Body of pancreas (tissue), 4 donors: ENCODE results near the gene MAGEB6B. TPM values are rescaled to one million over a fixed set of nuclear protein-coding genes. Genes with fewer than 3 reads are reported as not detected.
A peak's percentile ranks its signal among the peaks of the same experiment; 100 is the strongest.

ENCODE experiments used
- ATAC-seq: fragments of 150-250 bp; one replicate; pipeline ENCODE4 v1.9.1; 2016
- DNase-seq, 4 donors: peaks; one replicate each; pipeline ENCODE4 v3.0.0-alpha.2; 2019
- H3K27ac ChIP-seq, 4 donors: fragments of 200-600 bp; sonication (generic); 1 replicate in 3 of 4; 2 replicates in 1 of 4; pipeline versions ENCODE4 v1.5.1 to v1.6.1; 2016 to 2019; ENCODE audit warnings: mild to moderate bottlenecking in 1 of 4, mixed read lengths in 1 of 4, moderate library complexity in 1 of 4
- H3K27me3 ChIP-seq, 2 donors: fragments of 200-600 bp; sonication (generic); one replicate each; pipeline ENCODE4 v1.6.0; 2016; ENCODE audit warnings: mild to moderate bottlenecking in 1 of 2
- H3K36me3 ChIP-seq, 2 donors: fragments of 200-600 bp; sonication (generic); replicated peaks in 1 of 2; 2 replicates each; pipeline ENCODE4 v1.5.1; 2016; ENCODE audit warnings: low read depth in 2 of 2; ENCODE audit not compliant: insufficient read depth in 1 of 2
- H3K4me1 ChIP-seq: fragments of 200-600 bp; sonication (generic); one replicate; pipeline ENCODE4 v1.6.0; 2016
- H3K4me3 ChIP-seq, 2 donors: fragments of 200-600 bp; sonication (generic); 1 replicate in 1 of 2; 2 replicates in 1 of 2; pipeline ENCODE4 v1.5.1; 2016 to 2019
- H3K9me3 ChIP-seq, 3 donors: fragments of 200-600 bp; sonication (generic); 1 replicate in 2 of 3; 2 replicates in 1 of 3; pipeline ENCODE4 v1.5.1; 2016
- CTCF ChIP-seq, 7 experiments: fragments of 450-650 bp in 4 of 7; fragments of 200-600 bp in 3 of 7; sonication (generic) in 3 of 7; IDR thresholded peaks; one replicate each; pipeline ENCODE4 v1.5.1; 2016 to 2019; ENCODE audit warnings: antibody characterized with exemption in 7 of 7
- POLR2A ChIP-seq, 3 donors: fragments of 450-650 bp; IDR thresholded peaks; one replicate each; pipeline ENCODE4 v1.6.1; 2016; ENCODE audit warnings: antibody characterized with exemption in 3 of 3, mild to moderate bottlenecking in 2 of 3
- WGBS, 2 donors: methylation state at CpG; one replicate each; pipeline ENCODE4 v1.1.5; 2017; 5-methylcytosine and 5-hydroxymethylcytosine counted together
- intact Hi-C: fragments of 100-400 bp; cut with DNase I; formaldehyde crosslinking; loops from one replicate; pipeline ENCODE4 v1.15.1; 2023
- total RNA-seq, 2 donors: library from RNA; depleted of rRNA; stranded (reverse); fragments of >200 nt; gene quantifications; one replicate each; pipeline ENCODE4 v1.1.0, GENCODE V29; 2016

MAGEB6B gene, protein sequence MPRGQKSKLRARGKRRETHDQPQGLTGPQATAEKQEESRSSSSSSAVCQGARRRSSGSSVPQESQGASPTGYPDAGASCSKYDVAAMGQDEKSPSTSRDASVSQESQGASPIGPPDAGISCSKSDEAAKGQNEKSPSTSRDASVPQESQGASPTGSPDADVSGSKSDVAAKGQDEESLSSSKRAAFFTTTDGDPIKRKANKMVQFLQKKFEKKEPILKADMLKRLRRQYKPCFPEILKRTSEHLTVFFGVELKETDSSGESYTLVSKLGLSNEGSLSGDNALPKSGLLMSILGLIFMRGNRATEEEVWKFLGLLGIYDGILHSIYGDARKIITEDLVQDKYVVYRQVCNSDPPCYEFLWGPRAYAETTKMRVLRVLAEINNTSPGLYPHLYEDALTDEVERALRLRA
- total RNA-seq = not detected

DNA sequence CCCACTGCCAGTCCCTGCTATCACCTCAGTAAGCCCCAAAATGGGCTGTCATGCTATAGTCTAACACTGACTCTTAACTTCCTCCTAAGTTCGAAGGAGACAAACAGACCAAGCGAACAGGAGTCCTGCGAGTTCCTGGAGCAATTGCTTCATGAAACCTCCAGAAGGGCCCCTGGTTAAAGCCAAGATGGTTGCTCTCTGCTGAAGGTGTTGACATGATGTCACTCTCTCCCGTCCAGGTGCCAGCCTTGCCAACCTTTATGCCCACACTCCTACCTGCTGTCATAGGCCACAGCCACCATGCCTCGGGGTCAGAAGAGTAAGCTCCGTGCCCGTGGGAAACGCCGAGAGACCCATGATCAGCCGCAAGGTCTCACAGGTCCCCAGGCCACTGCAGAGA is at the start of gene MAGEB6B:
TSS of gene MAGEB6B (plus strand) at position 301 of the 400 bp plus-strand sequence. CDS start at position 301, 0 bp downstream.
- no peak within 1 kb of the TSS for H3K4me3 ChIP-seq
- no peak for DNase-seq
- H3K4me1 ChIP-seq = no peaks in the 10 kb centered on the region
- no peaks in the 10 kb centered on the region for H3K27me3 ChIP-seq
- intact Hi-C loops = no loop called here
- no peak for TF ChIP-seq CTCF (IDR thresholded peaks at IDR 0.05)
- no peak for TF ChIP-seq POLR2A (IDR thresholded peaks at IDR 0.05)
- 94 to 100% methylated on average over 1 to 10 of the region's 10 CpGs for WGBS, 2 donors
- ATAC-seq = no peak
- no peaks in the 10 kb centered on the region for H3K9me3 ChIP-seq
- no peak within 1 kb of the TSS for H3K27ac ChIP-seq
- no peaks in the 10 kb centered on the region for H3K36me3 ChIP-seq

- no peak within 1 kb of the TSS for H3K27ac ChIP-seq
- H3K27me3 ChIP-seq = no peaks in the 10 kb centered on the region
- no peaks in the 10 kb centered on the region for H3K4me1 ChIP-seq
- intact Hi-C loops = no loop called here
- WGBS, 2 donors = 77 to 88% methylated on average over 11 of the region's 11 CpGs
- no peaks in the 10 kb centered on the region for H3K36me3 ChIP-seq
- no peaks in the 10 kb centered on the region for H3K9me3 ChIP-seq
- ATAC-seq = no peak
- TF ChIP-seq CTCF (IDR thresholded peaks at IDR 0.05) = no peak
- no peak for TF ChIP-seq POLR2A (IDR thresholded peaks at IDR 0.05)
- no peak within 1 kb of the TSS for H3K4me3 ChIP-seq
- no peak for DNase-seq
Observed at GRCh38 chrX:26138274-26138673, 22.1 kb upstream of the MAGEB6B start, which contains the start of gene MAGEB18. Gene MAGEB18 (plus strand): TSS chrX:26138343. CDS start chrX:26138986, 643 bp downstream.

GRCh38 chrX:26146024-26146423 is 14.4 kb upstream of the MAGEB6B start:
- DNase-seq = no peak
- H3K4me1 ChIP-seq = peaks cover 8% of the 10 kb centered on the region
- intact Hi-C loops = no loop called here
- H3K36me3 ChIP-seq = no peaks in the 10 kb centered on the region
- WGBS, 2 donors = 0 to 13% methylated on average over 2 of the region's 2 CpGs
- TF ChIP-seq CTCF (IDR thresholded peaks at IDR 0.05) (no peak), POLR2A (IDR thresholded peaks at IDR 0.05) (no peak)
- H3K9me3 ChIP-seq = no peaks in the 10 kb centered on the region
- H3K27ac ChIP-seq = no peak overlapping the region
- H3K4me3 ChIP-seq = no peak overlapping the region
- ATAC-seq = peak; percentile 53
- no peaks in the 10 kb centered on the region for H3K27me3 ChIP-seq

GRCh38 chrX:26192204-26192603 is 31.8 kb downstream of the MAGEB6B start, which contains the start of gene MAGEB6:
Gene MAGEB6 (plus strand): TSS chrX:26192440. CDS start chrX:26193847, 1,407 bp downstream.
- ATAC-seq (no peak), DNase-seq (no peak)

More at GRCh38 chrX:26192204-26192603, 31.8 kb downstream of the MAGEB6B start, which contains the start of gene MAGEB6:
- H3K4me1 ChIP-seq = no peaks in the 10 kb centered on the region
- intact Hi-C loops = no loop called here
- H3K27me3 ChIP-seq = no peaks in the 10 kb centered on the region
- no peak within 1 kb of the TSS for H3K4me3 ChIP-seq
- 75 to 100% methylated on average over 2 to 8 of the region's 17 CpGs for WGBS, 2 donors
- no peaks in the 10 kb centered on the region for H3K36me3 ChIP-seq
- no peak for TF ChIP-seq CTCF (IDR thresholded peaks at IDR 0.05)
- no peak for TF ChIP-seq POLR2A (IDR thresholded peaks at IDR 0.05)
- no peak within 1 kb of the TSS for H3K27ac ChIP-seq
- no peaks in the 10 kb centered on the region for H3K9me3 ChIP-seq
